PFSK-1 (cell line): ENCODE results near the gene OTOP3.

Experiments
- FOXP2 ChIP-seq: optimal IDR thresholded peaks from 2 replicates; pipeline ENCODE3; 2011; ENCODE audit warnings: borderline replicate concordance, control low read depth, inconsistent platforms; ENCODE audit not compliant: insufficient read depth; ENCODE audit errors: extremely low read length, extremely low read depth
- POLR2AphosphoS5 ChIP-seq: IDR thresholded peaks from 2 replicates; pipeline ENCODE4 v1.6.1; 2012; ENCODE audit warnings: low read depth, mild to moderate bottlenecking, control low read depth, low read length, moderate library complexity
- REST ChIP-seq, 2 experiments: IDR thresholded peaks; 2 replicates each; pipeline versions ENCODE4 v1.6.1 to v1.8.0; 2011 to 2012; ENCODE audit warnings: low read depth in 2 of 2, low read length in 2 of 2, control low read depth in 1 of 2, inconsistent platforms in 1 of 2, mild to moderate bottlenecking in 1 of 2, moderate library complexity in 1 of 2; ENCODE audit not compliant: insufficient read depth in 1 of 2
- SIN3A ChIP-seq: IDR thresholded peaks from 2 replicates; pipeline ENCODE4 v1.6.1; 2012; ENCODE audit warnings: mild to moderate bottlenecking, low read length, moderate library complexity, borderline replicate concordance; ENCODE audit not compliant: insufficient read depth
- TAF1 ChIP-seq: IDR thresholded peaks from 2 replicates; pipeline ENCODE4 v1.6.1; 2012; ENCODE audit warnings: low read length, control low read depth, borderline replicate concordance; ENCODE audit not compliant: insufficient read depth

Gene OTOP3

DNA sequence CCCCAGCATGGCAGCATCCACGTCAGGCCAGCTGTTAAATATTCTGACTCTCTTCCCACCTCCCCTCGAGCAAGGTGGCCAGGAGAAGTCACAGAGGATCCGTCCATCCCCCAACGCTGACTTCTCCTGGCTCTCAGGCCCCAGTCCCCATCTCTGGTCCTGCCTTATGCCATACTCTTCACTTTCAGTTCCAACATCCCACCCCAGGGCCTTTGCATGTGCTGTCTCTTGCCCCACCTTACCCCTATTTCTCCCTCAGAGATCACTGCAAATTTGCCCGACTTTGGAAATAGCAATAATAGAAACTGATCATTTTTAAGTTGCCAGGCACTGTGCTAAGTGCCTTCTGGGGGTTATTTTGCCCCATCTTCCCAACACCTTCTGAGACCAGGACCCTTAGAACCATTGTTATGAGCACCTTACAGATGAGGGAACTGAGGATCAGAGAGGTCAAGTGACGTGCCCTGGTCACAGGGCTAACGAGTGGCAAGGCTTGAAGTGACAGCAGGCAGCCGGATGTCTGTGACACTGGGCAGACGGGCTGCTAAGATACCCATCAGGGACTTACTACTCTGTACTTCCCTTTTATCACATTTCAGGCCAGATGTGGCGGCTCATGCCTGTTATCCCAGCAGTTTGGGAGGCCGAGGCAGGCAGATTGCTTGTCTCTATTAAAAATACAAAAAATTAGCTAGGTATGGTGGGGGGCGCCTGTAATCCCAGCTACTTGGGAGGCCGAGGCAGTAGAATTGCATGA, 19.1 kb downstream of the OTOP3 start:
- TF ChIP-seq REST (IDR thresholded peaks at IDR 0.05; ENCODE audit: insufficient read depth in 1 of 2, low read depth in 2 of 2, low read length in 2 of 2), result no peak
- no peak for TF ChIP-seq SIN3A
- TF ChIP-seq POLR2AphosphoS5, result no peak
- no peak for TF ChIP-seq TAF1
- no peak for TF ChIP-seq FOXP2

- no peak for TF ChIP-seq FOXP2
Measured at GRCh38 chr17:74956093-74956492, 20.4 kb downstream of the OTOP3 start.

GRCh38 chr17:74957935-74958740, 22.4 kb downstream of the OTOP3 start:
- TF ChIP-seq TAF1 (no peak), REST (IDR thresholded peaks at IDR 0.05; ENCODE audit: insufficient read depth in 1 of 2, low read depth in 2 of 2, low read length in 2 of 2) (no peak), FOXP2 (peak; percentile 26), POLR2AphosphoS5 (no peak)

GRCh38 chr17:74959826-74960515, 24.3 kb downstream of the OTOP3 start:
- TF ChIP-seq FOXP2 (no peak), SIN3A (no peak), REST (IDR thresholded peaks at IDR 0.05; ENCODE audit: insufficient read depth in 1 of 2, low read depth in 2 of 2, low read length in 2 of 2) (no peak), TAF1 (no peak), POLR2AphosphoS5 (no peak)

GRCh38 chr17:74960570-74961342, 25.1 kb downstream of the OTOP3 start:
- no peak for TF ChIP-seq POLR2AphosphoS5
- TF ChIP-seq TAF1, result no peak
- TF ChIP-seq REST (IDR thresholded peaks at IDR 0.05; ENCODE audit: insufficient read depth in 1 of 2, low read depth in 2 of 2, low read length in 2 of 2), result no peak
- TF ChIP-seq FOXP2, result no peak
- no peak for TF ChIP-seq SIN3A
